Lower lobe of right lung (tissue), 2 donors: ENCODE results near the gene CCDC24. TPM values are rescaled to one million over a fixed set of nuclear protein-coding genes. Genes with fewer than 3 reads are reported as not detected.

Experiments
- ATAC-seq, 2 donors: fragments of 200-7000 bp; cut with Tn5 transposase; one replicate each; pipeline ENCODE4 v1.9.1; 2020 to 2022; ENCODE audit warnings: mild to moderate bottlenecking in 2 of 2, moderate library complexity in 2 of 2
- DNase-seq: peaks from one replicate; pipeline ENCODE4 v3.0.0-alpha.2; 2020
- H3K27ac ChIP-seq: fragments of 200-600 bp; one replicate; pipeline ENCODE4 v1.8.0; 2022
- H3K27me3 ChIP-seq: fragments of 200-600 bp; one replicate; pipeline ENCODE4 v1.8.0; 2022; ENCODE audit warnings: low read depth
- H3K36me3 ChIP-seq: fragments of 200-600 bp; one replicate; pipeline ENCODE4 v1.8.0; 2022; ENCODE audit warnings: mild to moderate bottlenecking
- H3K4me1 ChIP-seq: fragments of 200-600 bp; one replicate; pipeline ENCODE4 v1.8.0; 2022
- H3K4me3 ChIP-seq: fragments of 200-600 bp; one replicate; pipeline ENCODE4 v1.8.0; 2022; ENCODE audit warnings: mild to moderate bottlenecking
- H3K9me3 ChIP-seq: fragments of 200-600 bp; one replicate; pipeline ENCODE4 v1.8.0; 2022
- intact Hi-C: fragments of 100-400 bp; cut with DNase I; formaldehyde crosslinking; loops from one replicate; pipeline ENCODE4 v1.11.0; 2022
- total RNA-seq: library from RNA; stranded (reverse); fragmentation: NEBNext Ultra II Directional; extraction: Animal tissue kit (Norgen Biotek cat#: 25700); gene quantifications from one replicate; pipeline ENCODE4 v1.2.1, GENCODE V29; 2021
- TF ChIP-seq, protein P1 (sequence below): fragments of 200-600 bp; IDR thresholded peaks from one replicate; pipeline ENCODE4 v1.8.0; 2022; ENCODE audit warnings: antibody characterized with exemption, mild to moderate bottlenecking
- donor health status: DM: no; HTN: yes; CAD: no; lungs with severe emphysema.

The CCDC24 gene
- total RNA-seq, 1 donor from 2014 or later, result 10.7 TPM

DNA sequence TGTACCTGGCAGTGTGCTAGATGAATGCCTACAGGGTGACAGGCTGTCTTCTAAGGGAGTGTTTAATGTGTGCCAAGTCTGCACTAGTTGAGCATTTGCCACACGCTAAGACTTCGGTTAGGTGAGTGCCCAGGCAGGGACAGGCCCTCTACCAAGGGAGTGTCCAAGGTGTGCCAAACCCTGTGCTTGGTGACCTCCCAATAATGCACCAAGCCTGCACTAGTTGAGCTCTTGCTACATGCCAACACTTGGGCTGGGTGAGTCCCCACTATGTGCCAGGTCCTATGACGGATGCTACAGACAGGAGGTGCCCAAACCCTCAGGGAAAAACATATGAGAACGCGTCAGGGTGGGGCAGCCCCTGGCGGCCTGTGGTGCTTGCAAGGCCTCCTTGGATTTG, 29.1 kb downstream of the CCDC24 start:
- DNase-seq (no peak), ATAC-seq (no peak)
- intact Hi-C loops, result no loop called here
- Histone ChIP-seq H3K36me3 (peaks cover 3% of the 10 kb centered on the region), H3K4me3 (no peak overlapping the region), H3K27ac (no peak overlapping the region), H3K27me3 (no peaks in the 10 kb centered on the region), H3K9me3 (no peaks in the 10 kb centered on the region), H3K4me1 (no peaks in the 10 kb centered on the region)
- TF ChIP-seq, protein P1, sequence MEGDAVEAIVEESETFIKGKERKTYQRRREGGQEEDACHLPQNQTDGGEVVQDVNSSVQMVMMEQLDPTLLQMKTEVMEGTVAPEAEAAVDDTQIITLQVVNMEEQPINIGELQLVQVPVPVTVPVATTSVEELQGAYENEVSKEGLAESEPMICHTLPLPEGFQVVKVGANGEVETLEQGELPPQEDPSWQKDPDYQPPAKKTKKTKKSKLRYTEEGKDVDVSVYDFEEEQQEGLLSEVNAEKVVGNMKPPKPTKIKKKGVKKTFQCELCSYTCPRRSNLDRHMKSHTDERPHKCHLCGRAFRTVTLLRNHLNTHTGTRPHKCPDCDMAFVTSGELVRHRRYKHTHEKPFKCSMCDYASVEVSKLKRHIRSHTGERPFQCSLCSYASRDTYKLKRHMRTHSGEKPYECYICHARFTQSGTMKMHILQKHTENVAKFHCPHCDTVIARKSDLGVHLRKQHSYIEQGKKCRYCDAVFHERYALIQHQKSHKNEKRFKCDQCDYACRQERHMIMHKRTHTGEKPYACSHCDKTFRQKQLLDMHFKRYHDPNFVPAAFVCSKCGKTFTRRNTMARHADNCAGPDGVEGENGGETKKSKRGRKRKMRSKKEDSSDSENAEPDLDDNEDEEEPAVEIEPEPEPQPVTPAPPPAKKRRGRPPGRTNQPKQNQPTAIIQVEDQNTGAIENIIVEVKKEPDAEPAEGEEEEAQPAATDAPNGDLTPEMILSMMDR, result no peak

DNA sequence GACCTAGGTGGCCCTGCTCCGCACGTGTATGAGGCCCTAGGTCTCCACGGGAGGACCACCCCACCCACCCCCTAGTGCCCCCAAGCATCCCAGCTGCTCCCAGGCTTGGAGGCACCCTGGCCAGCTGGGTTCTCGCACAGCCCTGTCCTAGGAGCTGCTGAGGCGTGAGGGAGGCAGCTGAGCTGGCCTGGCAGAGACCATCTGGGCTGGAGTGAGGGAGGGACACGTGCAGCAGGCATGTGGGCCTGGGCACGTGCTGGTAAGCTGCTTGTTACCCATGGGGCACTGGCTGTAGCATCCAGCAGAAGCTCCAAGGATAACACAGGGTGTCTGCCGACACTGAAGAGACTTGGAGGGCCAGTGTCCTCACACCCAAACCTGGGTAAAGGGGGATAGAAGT, 29.8 kb downstream of the CCDC24 start:
- TF ChIP-seq, protein P1, result no peak
- Histone ChIP-seq H3K27me3 (no peaks in the 10 kb centered on the region), H3K36me3 (peaks cover 3% of the 10 kb centered on the region), H3K4me1 (no peaks in the 10 kb centered on the region), H3K27ac (no peak overlapping the region), H3K4me3 (no peak overlapping the region), H3K9me3 (no peaks in the 10 kb centered on the region)
- no peak for DNase-seq
- no peak for ATAC-seq
- intact Hi-C loops, result no loop called here

GRCh38 chr1:44021581-44022321, 30.4 kb downstream of the CCDC24 start:
- H3K4me1 ChIP-seq, result no peaks in the 10 kb centered on the region
- intact Hi-C loops, result no loop called here
- no peaks in the 10 kb centered on the region for H3K27me3 ChIP-seq
- no peak overlapping the region for H3K4me3 ChIP-seq
- no peak overlapping the region for H3K27ac ChIP-seq
- TF ChIP-seq, protein P1, result no peak
- peaks cover 3% of the 10 kb centered on the region for H3K36me3 ChIP-seq
- DNase-seq (no peak), ATAC-seq (no peak)
- H3K9me3 ChIP-seq, result no peaks in the 10 kb centered on the region

DNA sequence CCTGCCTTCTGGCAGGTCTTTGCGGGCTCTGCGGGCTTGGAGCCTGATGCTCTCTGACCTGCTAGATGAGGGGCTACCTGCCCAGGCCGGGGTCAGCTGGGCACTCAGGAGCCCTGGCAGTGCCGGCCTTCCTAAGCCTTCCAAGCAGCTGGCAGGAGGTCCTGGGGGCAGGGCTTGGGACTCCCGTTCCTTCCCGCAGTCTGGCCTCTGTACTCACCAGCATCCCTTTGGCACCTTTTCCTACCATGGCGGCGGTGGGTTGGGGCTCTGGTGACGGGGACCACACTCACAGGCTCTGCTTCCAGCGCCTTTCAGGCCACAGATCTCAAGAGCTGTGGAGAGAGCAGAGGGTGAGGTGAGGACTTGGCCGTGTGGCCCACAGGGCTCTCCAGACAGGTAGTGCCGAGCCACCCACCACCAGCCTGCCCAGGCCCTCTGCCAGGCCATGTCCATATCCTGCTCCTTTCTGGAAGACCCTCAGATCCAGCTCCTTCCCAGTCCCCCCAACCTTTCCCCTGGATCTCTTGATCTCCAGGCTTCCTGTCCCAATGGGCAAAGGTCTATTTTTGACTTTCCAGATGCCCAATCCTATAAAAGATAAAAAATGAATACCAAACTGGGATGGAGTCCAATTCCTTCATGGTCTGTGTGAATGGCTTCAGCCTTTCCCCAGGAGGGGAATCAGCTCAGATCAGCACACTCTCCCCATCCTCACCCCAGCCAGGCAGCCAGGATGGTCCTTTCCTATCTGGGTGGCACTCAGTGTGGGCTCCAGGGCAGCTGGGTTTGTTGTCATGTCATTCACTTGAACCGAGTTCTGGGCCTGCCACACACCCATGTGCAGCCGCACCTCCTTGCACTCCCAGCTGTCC, 32.9 kb downstream of the CCDC24 start:
- no peak overlapping the region for H3K27ac ChIP-seq

DNA sequence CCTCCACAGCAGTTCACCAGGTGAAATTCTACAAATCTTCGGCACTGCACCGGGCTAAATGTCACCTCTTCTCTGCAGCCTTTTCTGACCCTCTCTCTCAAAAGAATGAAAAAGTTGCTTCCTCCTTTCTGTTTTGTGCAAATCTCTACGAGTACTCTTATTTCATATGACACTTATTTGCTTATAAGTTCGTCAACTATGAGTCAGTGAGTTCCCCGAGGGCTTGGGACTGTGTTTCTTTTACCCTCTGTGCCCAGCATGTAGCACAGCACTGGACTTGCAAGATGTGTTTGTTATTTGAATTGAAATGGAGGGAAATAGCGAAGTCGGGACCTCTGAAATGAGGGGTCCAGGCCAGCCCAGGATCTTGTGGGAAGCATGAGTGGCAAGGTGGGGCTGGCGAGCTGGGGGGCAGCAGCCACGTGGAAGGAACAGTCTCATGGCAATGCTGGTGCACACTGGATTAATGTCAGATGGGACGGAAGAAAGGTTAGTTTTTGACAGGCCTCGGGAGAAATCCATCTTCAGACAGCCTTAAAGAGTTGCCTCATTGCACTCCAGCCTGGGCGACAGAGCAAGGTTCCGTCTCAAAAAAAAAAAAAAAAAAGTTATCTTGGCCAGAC, 33.6 kb downstream of the CCDC24 start:
- Histone ChIP-seq H3K4me1 (peaks cover 9% of the 10 kb centered on the region), H3K4me3 (no peak overlapping the region), H3K36me3 (peaks cover 3% of the 10 kb centered on the region), H3K27ac (no peak overlapping the region), H3K27me3 (no peaks in the 10 kb centered on the region), H3K9me3 (no peaks in the 10 kb centered on the region)
- intact Hi-C loops, result no loop called here
- DNase-seq (no peak), ATAC-seq (no peak)
- TF ChIP-seq, protein P1, result no peak

More for the DNA sequence above, 32.9 kb downstream of the CCDC24 start:
- H3K9me3 ChIP-seq, result no peaks in the 10 kb centered on the region
- peak; percentile 31 for DNase-seq
- no peak overlapping the region for H3K4me3 ChIP-seq
- intact Hi-C loops, result no loop called here
- H3K27me3 ChIP-seq, result no peaks in the 10 kb centered on the region
- peaks cover 3% of the 10 kb centered on the region for H3K36me3 ChIP-seq
- TF ChIP-seq, protein P1, result no peak
- no peak for ATAC-seq
- peaks cover 6% of the 10 kb centered on the region for H3K4me1 ChIP-seq
